HCT116 (cell line): ENCODE measurements around the gene VPS4B. TPM values are rescaled to one million over a fixed set of nuclear protein-coding genes. Genes with fewer than 3 reads are reported as not detected.

Experiments
- ATAC-seq: fragments of 200-7000 bp; cut with Tn5 transposase; 2 replicates; pipeline ENCODE4 v1.9.1; 2020; ENCODE audit warnings: mild to moderate bottlenecking, moderate library complexity
- BruUV-seq: library from RNA; stranded (reverse); fragments of 400-500 nt; replicated peaks from 2 replicates; lab custom pipeline; 2021; lab: Mats Ljungman, UMichigan
- CTCF ChIA-PET: fragments of 300-600 bp; sonication (Branson Sonifier 250); formaldehyde crosslinking; loops from one replicate; lab custom pipeline; 2021; ENCODE audit warnings: antibody characterized with exemption; lab: Charles Lee
- POLR2A ChIA-PET: fragments of 300-600, 350-600 bp; sonication (Branson Sonifier 250); formaldehyde crosslinking; loops from one replicate; lab custom pipeline; 2021; ENCODE audit warnings: antibody characterized with exemption; lab: Charles Lee
- RAD21 ChIA-PET, 2 experiments: fragments of 300-600 bp; sonication (Branson Sonifier 250); formaldehyde crosslinking; loops; one replicate each; lab custom pipeline; 2023; ENCODE audit warnings: low total read pairs in 2 of 2; ENCODE audit not compliant: uncharacterized antibody in 2 of 2, unreplicated experiment in 2 of 2, low non-redundant PET in 1 of 2; lab: Charles Lee
- DNase-seq: peaks from one replicate; pipeline ENCODE4 v3.0.0-alpha.2; 2010; ENCODE audit warnings: low read depth, low spot score
- H2AFZ ChIP-seq: fragments of 200-600 bp; shearing (Covaris generic), sonication (generic); 2 replicates; pipeline ENCODE4 v1.6.1; 2017; ENCODE audit warnings: low read depth, mixed run types, mixed read lengths, antibody characterized with exemption, low read length; ENCODE audit not compliant: poor library complexity, severe bottlenecking
- H3K27ac ChIP-seq: 2 replicates; pipeline ENCODE4 v1.5.1; 2012; ENCODE audit warnings: low read depth, low read length
- H3K27me3 ChIP-seq: fragments of 200-600 bp; sonication (generic); 2 replicates; pipeline ENCODE4 v1.6.1; 2016; ENCODE audit warnings: mixed run types, low read length, mixed read lengths; ENCODE audit not compliant: insufficient read depth
- H3K36me3 ChIP-seq, 2 experiments: fragments of 200-500 bp in 1 of 2; fragments of 200-600 bp in 1 of 2; sonication (Bioruptor generic) in 1 of 2; sonication (generic) in 1 of 2; 2 replicates each; pipeline versions ENCODE4 v1.5.1 to v1.6.1; 2014 to 2016; ENCODE audit warnings: low read length in 2 of 2, inconsistent platforms in 1 of 2, mixed read lengths in 1 of 2, mixed run types in 1 of 2; ENCODE audit not compliant: insufficient read depth in 2 of 2, control insufficient read depth in 1 of 2
- H3K4me1 ChIP-seq, 2 experiments: fragments of 200-600 bp in 1 of 2; sonication (generic) in 1 of 2; 2 replicates each; pipeline versions ENCODE4 v1.5.1 to v1.6.1; 2012 to 2017; ENCODE audit warnings: low read length in 2 of 2, inconsistent platforms in 1 of 2, mild to moderate bottlenecking in 1 of 2, mixed read lengths in 1 of 2, mixed run types in 1 of 2, moderate library complexity in 1 of 2; ENCODE audit not compliant: insufficient read depth in 2 of 2, control insufficient read depth in 1 of 2
- H3K4me2 ChIP-seq: fragments of 200-600 bp; sonication (generic); 2 replicates; pipeline ENCODE4 v1.6.1; 2017; ENCODE audit warnings: mixed run types, low read length, mixed read lengths
- H3K4me3 ChIP-seq, 2 experiments: fragments of 200-600 bp in 1 of 2; sonication (generic) in 1 of 2; replicated peaks in 1 of 2; 2 replicates each; pipeline ENCODE4 v1.5.1; 2011 to 2016; ENCODE audit warnings: low read length in 2 of 2, control low read depth in 1 of 2, low read depth in 1 of 2, mild to moderate bottlenecking in 1 of 2, mixed read lengths in 1 of 2, mixed run types in 1 of 2
- H3K79me2 ChIP-seq: fragments of 200-600 bp; sonication (generic); 2 replicates; pipeline ENCODE4 v1.6.1; 2017; ENCODE audit warnings: mild to moderate bottlenecking, mixed run types, low read length, moderate library complexity, mixed read lengths; ENCODE audit not compliant: insufficient read depth
- H3K9ac ChIP-seq: fragments of 200-600 bp; sonication (generic); 2 replicates; pipeline ENCODE4 v1.6.1; 2016; ENCODE audit warnings: low read length, mixed read lengths
- H3K9me2 ChIP-seq: fragments of 200-600 bp; sonication (generic), shearing (Covaris generic); 2 replicates; pipeline ENCODE4 v1.6.1; 2017; ENCODE audit warnings: mixed run types, mild to moderate bottlenecking, moderate library complexity; ENCODE audit not compliant: insufficient read depth
- H3K9me3 ChIP-seq, 2 experiments: fragments of 200-500 bp in 1 of 2; fragments of 200-600 bp in 1 of 2; sonication (Bioruptor generic) in 1 of 2; sonication (generic) in 1 of 2; 2 replicates each; pipeline ENCODE4 v1.6.1; 2014 to 2017; ENCODE audit warnings: low read length in 2 of 2, mixed read lengths in 2 of 2, inconsistent platforms in 1 of 2, low read depth in 1 of 2, mild to moderate bottlenecking in 1 of 2, mixed run types in 1 of 2, moderate library complexity in 1 of 2; ENCODE audit not compliant: control insufficient read depth in 1 of 2, insufficient read depth in 1 of 2
- H4K20me1 ChIP-seq: fragments of 200-600 bp; sonication (generic), shearing (Covaris generic); 2 replicates; pipeline ENCODE4 v1.6.1; 2017; ENCODE audit warnings: mixed run types, mild to moderate bottlenecking, moderate library complexity; ENCODE audit not compliant: insufficient read depth
- EZH2 ChIP-seq: fragments of 200-600 bp; sonication (generic); IDR thresholded peaks from 2 replicates; pipeline ENCODE4 v1.6.1; 2017; ENCODE audit warnings: antibody characterized with exemption, mixed run types
- FOSL1 ChIP-seq: IDR thresholded peaks from 2 replicates; pipeline ENCODE4 v1.6.1; 2012; ENCODE audit warnings: low read depth
- RAD21 ChIP-seq: IDR thresholded peaks from 2 replicates; pipeline ENCODE4 v1.6.1; 2012; ENCODE audit warnings: low read depth, mild to moderate bottlenecking
- ZBTB33 ChIP-seq: IDR thresholded peaks from 2 replicates; pipeline ENCODE4 v1.6.1; 2011; ENCODE audit warnings: mild to moderate bottlenecking, low read length, moderate library complexity; ENCODE audit not compliant: insufficient replicate concordance; ENCODE audit errors: extremely low read depth
- intact Hi-C: fragments of 100-400 bp; cut with micrococcal nuclease; formaldehyde crosslinking; loops from 2 replicates; pipeline ENCODE4 v1.10.0; 2022
- total RNA-seq: library from RNA; stranded (reverse); gene quantifications from one replicate; pipeline ENCODE4 v1.2.1, GENCODE V29; 2021; ENCODE audit not compliant: unreplicated experiment

The VPS4B gene
- total RNA-seq, 1 experiment from 2014 or later = 68.3 TPM

GRCh38 chr18:63346480-63347183 lies 75.6 kb downstream of the VPS4B start:
- intact Hi-C loops = loop anchor here (10.0 kb wide), 1 partner anchor 498 kb away; no protein-coding TSS in a partner anchor
- ChIA-PET POLR2A (no interaction called here), RAD21 (no interaction called here), CTCF (no interaction called here)
- DNase-seq (no peak), ATAC-seq (no peak)
- no TSS peak for BruUV-seq
- no peaks in the 10 kb centered on the region for H3K9me2 ChIP-seq
- no peaks in the 10 kb centered on the region for H3K79me2 ChIP-seq
- no peak overlapping the region for H3K27ac ChIP-seq
- H3K9ac ChIP-seq = no peak overlapping the region
- no peaks in the 10 kb centered on the region for H4K20me1 ChIP-seq
- H2AFZ ChIP-seq = no peak overlapping the region
- H3K36me3 ChIP-seq = peaks cover 27 to 28% of the 10 kb centered on the region in 2 experiments; a peak in 3 of 4 replicates
- TF ChIP-seq ZBTB33 = no peak
- no peaks in the 10 kb centered on the region for H3K4me1 ChIP-seq
- H3K4me2 ChIP-seq = no peak overlapping the region
- no peaks in the 10 kb centered on the region for H3K9me3 ChIP-seq
- H3K27me3 ChIP-seq = no peaks in the 10 kb centered on the region
- H3K4me3 ChIP-seq = no peak overlapping the region

- RAD21 ChIA-PET = no interaction called here
- no peaks in the 10 kb centered on the region for H3K9me3 ChIP-seq
- no peak for DNase-seq
- no peak overlapping the region for H3K9ac ChIP-seq
- H3K9me2 ChIP-seq = no peaks in the 10 kb centered on the region
- no peaks in the 10 kb centered on the region for H3K79me2 ChIP-seq
- POLR2A ChIA-PET = no interaction called here
- no peak overlapping the region for H3K4me3 ChIP-seq
- intact Hi-C loops = loop anchor here (10.0 kb wide), 1 partner anchor 499 kb away; no protein-coding TSS in a partner anchor
- H4K20me1 ChIP-seq = no peaks in the 10 kb centered on the region
- H3K27ac ChIP-seq = no peak overlapping the region
- no peaks in the 10 kb centered on the region for H3K27me3 ChIP-seq
- H2AFZ ChIP-seq = no peak overlapping the region
- no peak for TF ChIP-seq RAD21
- no peak for TF ChIP-seq FOSL1
- TF ChIP-seq EZH2 = no peak
- H3K36me3 ChIP-seq = peaks cover 26 to 27% of the 10 kb centered on the region in 2 experiments; a peak in 3 of 4 replicates
- BruUV-seq = no TSS peak
- H3K4me2 ChIP-seq = no peak overlapping the region
- no peak for ATAC-seq
- H3K4me1 ChIP-seq = no peaks in the 10 kb centered on the region
- CTCF ChIA-PET = no interaction called here
Observed at GRCh38 chr18:63346031-63346430, 76.2 kb downstream of the VPS4B start.
